HG03097 (cell line): ENCODE measurements around the gene MTHFD2L.

Experiments used
- ATAC-seq: cut with Tn5 transposase; IDR thresholded peaks from one replicate; pipeline ENCODE4 v1.9.1; 2021; ENCODE audit not compliant: unreplicated experiment, low FRiP score

MTHFD2L gene

GRCh38 chr4:74293558-74293957, 135.6 kb downstream of the MTHFD2L start:
- no peak for ATAC-seq

DNA sequence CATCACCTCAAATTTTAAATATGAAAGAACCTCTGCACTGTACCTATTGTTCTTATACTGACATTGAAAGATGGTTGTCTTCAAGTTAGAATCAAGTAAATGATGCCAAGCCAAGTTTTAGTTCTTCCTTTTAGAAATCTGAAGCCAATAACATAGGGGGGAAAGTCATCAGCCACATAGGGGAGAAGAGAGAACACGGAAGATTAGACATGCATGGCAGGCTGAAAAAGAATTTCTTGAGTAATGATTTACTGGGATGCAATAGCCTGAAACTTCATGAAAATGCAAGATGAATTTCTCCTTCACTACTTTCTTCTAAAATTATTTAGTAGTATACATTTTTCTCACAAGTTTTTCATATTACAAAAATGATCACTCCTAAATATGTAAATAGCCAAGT, 136.8 kb downstream of the MTHFD2L start:
- no peak for ATAC-seq

GRCh38 chr4:74297539-74297938, 139.6 kb downstream of the MTHFD2L start:
- no peak for ATAC-seq

DNA sequence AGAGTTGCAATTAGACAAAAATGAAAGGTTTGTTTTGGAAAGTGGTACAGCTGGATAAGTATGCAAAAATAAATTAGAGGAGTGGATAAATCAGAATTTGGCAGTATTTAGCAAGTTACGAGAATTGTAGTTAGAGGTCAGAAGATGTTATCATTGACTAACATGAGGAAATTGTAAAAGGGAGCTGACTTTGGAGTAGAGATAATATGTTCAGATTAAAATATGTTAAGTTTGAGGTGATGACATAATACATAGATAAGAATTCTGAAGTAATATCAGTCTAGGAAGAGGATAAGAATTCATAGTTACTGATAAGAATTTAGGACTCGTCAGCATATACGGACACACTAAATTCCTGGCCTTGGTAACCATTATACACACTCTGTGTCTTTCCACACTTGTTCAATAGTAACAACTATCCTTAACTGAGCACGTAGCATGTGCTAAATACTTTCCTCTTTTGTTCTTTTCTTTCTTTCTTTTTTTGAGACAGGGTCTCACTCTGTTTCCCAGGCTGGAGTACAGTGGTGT, 146.2 kb downstream of the MTHFD2L start:
- ATAC-seq = no peak

DNA sequence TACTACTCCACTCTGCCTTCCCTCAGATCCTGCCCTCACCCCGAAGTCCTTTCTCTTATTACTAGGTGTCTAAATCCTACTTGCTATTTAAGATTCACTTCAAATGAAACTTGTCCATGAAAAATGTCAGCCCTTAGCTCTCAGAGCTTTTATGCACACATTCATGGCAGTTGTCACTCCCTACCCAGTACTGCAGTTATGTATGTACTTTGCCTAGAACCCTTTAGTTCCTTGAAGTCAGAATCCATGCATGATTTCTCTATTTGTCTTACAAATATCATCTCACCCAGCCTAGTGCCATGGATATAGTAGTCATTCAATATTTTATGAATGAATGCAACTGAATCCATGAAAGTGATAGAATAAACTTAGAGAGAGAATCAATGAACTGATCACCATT, 147.1 kb downstream of the MTHFD2L start:
- ATAC-seq = no peak

DNA sequence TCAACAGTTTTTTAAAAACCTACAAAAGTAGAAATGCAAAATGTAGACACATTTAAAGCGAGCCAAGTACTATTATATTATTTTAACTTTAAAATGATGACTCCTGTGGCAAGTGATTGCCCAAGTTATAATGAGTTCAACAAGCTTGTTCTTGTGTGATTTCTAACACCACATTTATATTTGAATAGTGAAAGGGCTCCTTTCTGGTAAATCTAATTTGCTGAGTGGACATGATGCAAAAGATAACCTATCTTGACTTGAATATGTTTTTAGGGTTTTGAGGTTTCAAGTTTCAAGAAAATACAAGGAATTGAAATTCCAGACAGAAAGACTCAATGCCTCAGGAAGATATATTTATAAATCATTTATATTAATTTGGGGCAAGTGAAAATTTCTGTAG, 149.3 kb downstream of the MTHFD2L start:
- no peak for ATAC-seq

DNA sequence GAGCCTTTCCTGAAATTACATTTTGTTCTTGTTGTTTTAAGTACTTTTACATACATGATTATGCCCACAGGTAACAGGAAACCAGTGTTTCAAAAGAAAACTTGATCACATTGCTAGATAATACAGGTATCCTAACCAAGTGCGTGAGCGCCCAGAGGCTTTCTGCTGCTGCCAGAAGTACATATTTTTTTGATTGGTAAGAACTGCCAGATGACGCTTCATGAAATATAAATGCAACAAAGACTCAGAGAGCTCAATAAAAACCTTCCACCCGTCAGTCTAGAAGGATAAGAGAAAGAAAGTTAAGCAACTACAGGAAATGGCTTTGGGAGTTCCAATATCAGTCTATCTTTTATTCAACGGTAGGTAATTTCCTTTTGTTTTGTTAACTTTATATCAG, 150.3 kb downstream of the MTHFD2L start, which contains the start of gene EPGN:
Gene EPGN (plus strand): TSS at position 256 of the 400 bp plus-strand sequence. CDS start 64 bp downstream, at position 320.
- no peak for ATAC-seq

GRCh38 chr4:74309223-74309622, 151.3 kb downstream of the MTHFD2L start:
- no peak for ATAC-seq

DNA sequence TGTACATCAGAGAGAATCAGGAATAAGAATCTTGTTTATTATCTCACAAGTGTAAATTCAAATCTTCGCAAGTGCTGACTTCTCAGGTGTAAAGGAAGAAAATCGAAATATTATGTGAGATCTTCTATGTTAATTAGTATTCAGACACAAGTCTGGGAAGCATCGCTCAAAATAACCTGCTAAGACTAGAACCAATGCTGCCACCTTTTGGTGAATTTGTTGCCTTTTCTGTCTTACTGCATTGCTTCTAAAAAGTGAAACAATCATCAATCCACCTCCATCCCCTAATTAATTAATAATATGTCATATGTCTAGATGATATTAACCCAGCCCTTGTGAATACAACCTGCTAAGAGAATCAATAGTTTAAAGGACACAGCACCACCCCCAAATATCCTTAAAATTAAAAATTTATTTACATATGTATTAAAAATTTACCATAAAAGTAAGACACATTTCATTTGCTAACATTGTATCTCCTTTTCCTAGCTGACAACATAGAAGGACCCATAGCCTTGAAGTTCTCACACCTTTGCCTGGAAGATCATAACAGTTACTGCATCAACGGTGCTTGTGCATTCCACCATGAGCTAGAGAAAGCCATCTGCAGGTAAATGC, 153.9 kb downstream of the MTHFD2L start:
- no peak for ATAC-seq

DNA sequence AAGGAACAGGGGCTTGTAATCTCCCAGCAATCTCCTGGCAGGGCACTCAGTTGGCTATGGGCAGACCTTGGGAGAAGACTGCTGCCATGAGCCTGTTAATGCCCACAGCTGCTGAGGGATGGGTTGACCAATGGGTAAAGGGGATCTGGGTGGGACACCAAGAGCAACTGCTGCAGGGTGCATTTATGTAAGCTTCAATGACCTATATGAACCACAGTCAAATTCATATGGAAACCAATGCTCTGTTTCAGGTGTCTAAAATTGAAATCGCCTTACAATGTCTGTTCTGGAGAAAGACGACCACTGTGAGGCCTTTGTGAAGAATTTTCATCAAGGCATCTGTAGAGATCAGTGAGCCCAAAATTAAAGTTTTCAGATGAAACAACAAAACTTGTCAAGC, 156.4 kb downstream of the MTHFD2L start:
- no peak for ATAC-seq

DNA sequence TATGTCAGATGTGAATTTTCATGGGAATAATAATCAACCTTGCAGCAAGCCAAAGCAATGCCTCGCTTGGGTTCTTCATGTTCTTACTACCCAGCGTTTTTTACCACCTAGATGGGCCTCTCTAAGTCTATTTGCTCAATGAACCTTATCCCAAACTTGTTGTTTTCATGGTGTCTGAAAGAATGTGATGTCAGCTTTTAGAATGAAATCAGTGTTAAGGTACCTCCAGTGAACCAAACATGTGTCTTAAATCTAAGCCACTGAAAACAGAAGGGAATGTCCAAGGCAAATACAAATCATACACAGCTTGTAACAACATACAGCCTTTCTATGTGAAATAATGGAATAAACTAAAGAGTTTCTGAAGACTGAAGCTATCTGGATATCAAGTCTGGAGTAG, 157.0 kb downstream of the MTHFD2L start:
- ATAC-seq = no peak

- no peak for ATAC-seq
These were observed 157.5 kb downstream of the MTHFD2L start for GRCh38 chr4:74315376-74315775.

DNA sequence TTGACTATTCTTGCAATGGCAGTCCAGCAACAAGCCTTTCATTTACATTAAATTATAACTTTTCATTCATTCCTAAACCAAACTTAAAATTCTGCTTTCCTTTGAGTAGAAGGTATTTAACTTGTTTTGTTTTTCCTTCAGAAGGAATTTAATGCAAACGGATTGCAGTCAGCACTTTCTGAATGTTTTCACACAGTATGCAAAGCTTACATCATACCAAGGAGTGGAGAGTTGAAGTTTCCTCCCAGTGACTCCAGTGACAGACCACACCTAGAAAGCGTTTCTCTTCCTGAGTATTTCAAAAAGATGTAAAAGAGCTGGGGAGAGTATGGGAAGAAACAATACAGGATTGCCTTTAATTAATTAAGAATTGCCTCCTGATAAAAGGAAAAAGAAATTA, 158.5 kb downstream of the MTHFD2L start:
- ATAC-seq = no peak

DNA sequence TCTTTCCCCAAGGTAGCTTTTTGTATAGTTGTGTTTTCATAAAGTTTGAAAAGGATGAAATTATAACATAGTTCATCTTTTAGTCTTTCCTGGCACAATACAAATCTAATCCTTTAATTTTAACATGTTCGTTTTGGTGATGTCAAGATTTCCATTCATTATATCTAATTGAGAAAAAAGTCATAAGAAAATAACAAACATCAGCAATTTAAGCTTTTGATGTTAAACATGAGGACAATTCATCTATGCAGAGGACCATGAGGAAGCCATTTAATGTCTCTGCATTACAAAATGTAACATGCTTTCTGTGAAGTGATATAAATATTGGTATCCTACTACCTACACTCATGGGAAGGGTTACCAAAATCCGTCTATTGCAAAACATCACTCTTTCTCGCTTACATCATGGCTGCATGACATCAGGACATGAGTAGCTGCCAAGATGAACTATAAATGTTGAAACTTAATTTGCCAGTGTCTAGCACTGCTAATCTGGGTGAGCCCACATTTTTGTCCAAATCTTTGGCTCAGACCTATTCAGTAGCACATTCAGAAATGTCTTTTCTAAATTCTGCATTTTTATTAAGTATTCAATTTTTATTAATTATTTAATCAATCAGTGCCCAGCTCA, 159.8 kb downstream of the MTHFD2L start:
- no peak for ATAC-seq

DNA sequence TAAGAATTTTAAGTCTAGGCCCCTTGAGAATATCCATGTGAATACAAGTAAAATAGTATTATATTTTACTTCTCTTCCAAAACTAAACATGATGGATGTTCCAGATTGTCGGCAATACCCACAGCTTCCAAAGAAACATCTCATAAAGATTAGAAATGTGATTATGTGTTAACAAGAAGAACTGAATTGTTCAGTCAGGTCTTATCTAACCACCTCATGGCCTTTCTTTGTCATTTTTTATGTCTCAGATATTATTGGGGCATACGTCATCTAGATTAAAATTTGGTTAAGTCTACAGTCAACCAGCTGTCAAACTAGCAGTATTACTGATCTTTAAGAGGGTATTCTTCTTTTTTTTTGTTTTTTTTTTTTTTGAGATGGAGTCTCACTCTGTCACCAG, 160.4 kb downstream of the MTHFD2L start:
- ATAC-seq = no peak

DNA sequence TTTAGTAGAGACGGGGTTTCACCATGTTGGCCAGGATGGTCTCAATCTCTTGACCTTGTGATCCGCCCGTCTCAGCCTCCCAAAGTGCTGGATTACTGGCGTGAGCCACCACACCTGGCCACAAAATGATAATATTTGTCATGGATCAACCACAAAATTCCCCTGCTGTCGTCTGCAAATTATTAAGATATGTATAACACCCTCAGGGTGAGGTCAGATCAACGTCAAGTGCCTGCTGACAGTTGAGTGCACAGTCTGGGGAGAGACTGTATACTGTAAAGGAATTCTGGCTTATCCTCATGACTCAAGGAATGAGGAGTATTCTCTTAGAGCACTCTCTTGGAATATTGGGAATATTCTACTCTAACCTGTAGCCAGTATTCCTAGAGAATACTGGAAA, 161.6 kb downstream of the MTHFD2L start:
- ATAC-seq = no peak

GRCh38 chr4:74320559-74321118, 162.7 kb downstream of the MTHFD2L start:
- ATAC-seq = peak; percentile 72

GRCh38 chr4:74322301-74322700, 164.4 kb downstream of the MTHFD2L start:
- no peak for ATAC-seq

DNA sequence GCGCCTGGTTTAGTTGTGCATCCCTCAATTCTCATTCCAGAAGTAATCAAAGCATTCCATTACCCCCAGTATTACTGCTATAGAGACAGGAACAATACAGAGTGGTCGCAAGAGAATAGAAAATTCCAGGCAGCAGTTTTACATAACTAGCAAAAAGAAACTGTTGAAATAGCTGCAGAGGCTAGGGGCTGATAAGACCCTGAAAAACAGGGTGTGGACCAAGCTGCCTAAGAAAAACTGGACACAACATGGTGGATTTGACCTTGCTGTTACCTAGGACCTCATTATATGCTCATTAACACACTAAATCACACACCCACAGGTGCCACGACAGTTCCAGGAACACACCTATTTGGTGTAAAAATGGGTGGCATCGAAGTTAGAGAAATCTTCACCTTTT, 165.7 kb downstream of the MTHFD2L start:
- ATAC-seq = no peak

- no peak for ATAC-seq
These were observed 166.3 kb downstream of the MTHFD2L start for GRCh38 chr4:74324262-74324661.

- no peak for ATAC-seq
These were observed 168.0 kb downstream of the MTHFD2L start for GRCh38 chr4:74325886-74326285.

- no peak for ATAC-seq
These were observed 169.8 kb downstream of the MTHFD2L start for GRCh38 chr4:74327762-74328161.
